Gastrocnemius medialis (tissue), 4 donors: ENCODE results near the gene RERE. TPM values are rescaled to one million over a fixed set of nuclear protein-coding genes. Genes with fewer than 3 reads are reported as not detected.
"Not testable (repeated sequence)": the region's sequence is repeated elsewhere in the genome, so short reads cannot be mapped to it uniquely, and the experiment has no call there.

Source experiments
- ATAC-seq, 2 donors: fragments of 150-250 bp; one replicate each; pipeline ENCODE4 v1.9.1; 2016
- DNase-seq, 2 donors: peaks; one replicate each; pipeline ENCODE4 v3.0.0-alpha.2; 2019
- H3K27ac ChIP-seq, 4 donors: fragments of 200-600 bp; sonication (generic); 1 replicate in 1 of 4; 2 replicates in 3 of 4; pipeline ENCODE4 v1.5.1; 2016 to 2018; ENCODE audit warnings: mild to moderate bottlenecking in 2 of 4, moderate library complexity in 1 of 4
- H3K27me3 ChIP-seq, 3 donors: fragments of 200-600 bp; sonication (generic) in 2 of 3; 1 replicate in 1 of 3; 2 replicates in 2 of 3; pipeline versions ENCODE4 v1.5.1 to v1.6.0; 2016 to 2019; ENCODE audit warnings: mild to moderate bottlenecking in 1 of 3, moderate library complexity in 1 of 3
- H3K36me3 ChIP-seq, 2 donors: fragments of 200-600 bp; sonication (generic) in 1 of 2; one replicate each; pipeline ENCODE4 v1.5.1; 2017 to 2018
- H3K4me1 ChIP-seq, 2 donors: fragments of 200-600 bp; sonication (generic) in 1 of 2; one replicate each; pipeline ENCODE4 v1.5.1; 2016 to 2017; ENCODE audit warnings: mild to moderate bottlenecking in 2 of 2
- H3K4me3 ChIP-seq, 4 donors: fragments of 200-600 bp; sonication (generic) in 3 of 4; 1 replicate in 1 of 4; 2 replicates in 3 of 4; pipeline ENCODE4 v1.5.1; 2016 to 2019; ENCODE audit warnings: mild to moderate bottlenecking in 2 of 4
- H3K9me3 ChIP-seq, 3 donors: fragments of 200-600 bp; sonication (generic) in 2 of 3; 1 replicate in 1 of 3; 2 replicates in 2 of 3; pipeline ENCODE4 v1.5.1; 2016 to 2019
- CTCF ChIP-seq, 5 experiments: fragments of 450-650 bp in 3 of 5; fragments of 200-600 bp in 2 of 5; sonication (generic) in 2 of 5; IDR thresholded peaks in 4 of 5; conservative IDR thresholded peaks in 1 of 5; 1 replicate in 4 of 5; 2 replicates in 1 of 5; pipeline ENCODE4 v1.5.1; 2016 to 2019; ENCODE audit warnings: antibody characterized with exemption in 5 of 5, mild to moderate bottlenecking in 3 of 5, moderate library complexity in 3 of 5
- POLR2A ChIP-seq, 2 donors: fragments of 450-650 bp; IDR thresholded peaks; one replicate each; pipeline ENCODE4 v1.6.1; 2017; ENCODE audit warnings: antibody characterized with exemption in 2 of 2, mild to moderate bottlenecking in 2 of 2, moderate library complexity in 2 of 2
- in situ Hi-C, 4 donors: fragments of 200-750 bp; cut with MboI; loops; one replicate each; pipeline versions ENCODE4 v1.15.0 to v1.8.0; 2017; ENCODE audit warnings: low sequenced_read_pairs in 4 of 4
- intact Hi-C: fragments of 100-400 bp; cut with DNase I; formaldehyde crosslinking; loops from one replicate; pipeline ENCODE4 v1.15.1; 2023; ENCODE audit warnings: low total_unique reads
- total RNA-seq, 4 donors: library from RNA; depleted of rRNA; stranded (reverse); fragments of >200 nt; gene quantifications; one replicate each; pipeline versions ENCODE4 v1.1.0 to v1.2.3, GENCODE V29; 2016

The RERE gene
- total RNA-seq, 4 donors from 2014 or later = 60.8 to 106 (median 102) TPM

- Histone ChIP-seq H3K36me3 (no peaks in the 10 kb centered on the region), H3K9me3 (no peaks in the 10 kb centered on the region), H3K27me3 (no peaks in the 10 kb centered on the region), H3K4me3 (no peak overlapping the region), H3K27ac (peak overlapping the region; percentile 62 to 74 (median 67)), H3K4me1 (peaks cover 42 to 47% of the 10 kb centered on the region in 2 donors)
- intact Hi-C loops = no loop called here
- DNase-seq (no peak), ATAC-seq (no peak)
- in situ Hi-C loops = no loop called here
- TF ChIP-seq POLR2A (IDR thresholded peaks at IDR 0.05) (no peak), CTCF (IDR thresholded peaks at IDR 0.05 in 4 of 5, conservative IDR thresholded peaks at IDR 0.05 in 1 of 5) (no peak)
These were observed 307.9 kb downstream of the RERE start for GRCh38 chr1:8509579-8509978.

GRCh38 chr1:8506995-8507615 is 310.3 kb downstream of the RERE start:
- H3K27ac ChIP-seq = peak overlapping the region; percentile 39 to 59 (median 53)
- no peak overlapping the region for H3K4me3 ChIP-seq
- DNase-seq (no peak), ATAC-seq (peak in 1 of 2 donors; percentile 35)
- in situ Hi-C loops = no loop called here
- no peaks in the 10 kb centered on the region for H3K9me3 ChIP-seq
- H3K27me3 ChIP-seq = no peaks in the 10 kb centered on the region
- H3K4me1 ChIP-seq = peaks cover 38 to 41% of the 10 kb centered on the region in 2 donors
- no peaks in the 10 kb centered on the region for H3K36me3 ChIP-seq
- TF ChIP-seq CTCF (IDR thresholded peaks at IDR 0.05 in 4 of 5, conservative IDR thresholded peaks at IDR 0.05 in 1 of 5) (no peak), POLR2A (IDR thresholded peaks at IDR 0.05) (no peak)
- intact Hi-C loops = no loop called here

- in situ Hi-C loops = no loop called here
- no peak overlapping the region for H3K4me3 ChIP-seq
- TF ChIP-seq POLR2A (IDR thresholded peaks at IDR 0.05) (no peak), CTCF (IDR thresholded peaks at IDR 0.05 in 4 of 5, conservative IDR thresholded peaks at IDR 0.05 in 1 of 5) (no peak)
- H3K27ac ChIP-seq = peak overlapping the region; percentile 39 to 59 (median 53)
- H3K36me3 ChIP-seq = no peaks in the 10 kb centered on the region
- no peak for DNase-seq
- H3K27me3 ChIP-seq = no peaks in the 10 kb centered on the region
- intact Hi-C loops = no loop called here
- no peaks in the 10 kb centered on the region for H3K9me3 ChIP-seq
- ATAC-seq = peak; percentile 45 to 53
- H3K4me1 ChIP-seq = peaks cover 35 to 38% of the 10 kb centered on the region in 2 donors
These were observed 311.0 kb downstream of the RERE start for GRCh38 chr1:8506456-8506855.

GRCh38 chr1:8503842-8504241 is 313.6 kb downstream of the RERE start:
- no peak for DNase-seq
- in situ Hi-C loops = no loop called here
- no peaks in the 10 kb centered on the region for H3K9me3 ChIP-seq

GRCh38 chr1:8502949-8503348 is 314.5 kb downstream of the RERE start:
- intact Hi-C loops, H3K9me3 ChIP-seq, H3K27ac ChIP-seq, ATAC-seq, DNase-seq, H3K4me3 ChIP-seq, in situ Hi-C loops, H3K27me3 ChIP-seq, H3K36me3 ChIP-seq: not testable (repeated sequence)
- peaks cover 19 to 24% of the 10 kb centered on the region in 2 donors for H3K4me1 ChIP-seq

More at GRCh38 chr1:8503842-8504241, 313.6 kb downstream of the RERE start:
- H3K36me3 ChIP-seq = no peaks in the 10 kb centered on the region
- no peak overlapping the region for H3K4me3 ChIP-seq
- H3K4me1 ChIP-seq = peaks cover 17 to 20% of the 10 kb centered on the region in 2 donors
- TF ChIP-seq POLR2A (IDR thresholded peaks at IDR 0.05) = no peak
- TF ChIP-seq CTCF (IDR thresholded peaks at IDR 0.05 in 4 of 5, conservative IDR thresholded peaks at IDR 0.05 in 1 of 5) = no peak
- no peak overlapping the region for H3K27ac ChIP-seq
- no peak for ATAC-seq
- intact Hi-C loops = no loop called here
- no peaks in the 10 kb centered on the region for H3K27me3 ChIP-seq
